H54 (cell line): ENCODE data around the gene PVALEF.

Experiments
- DNase-seq: peaks from one replicate; pipeline ENCODE4 v3.0.0; 2011; ENCODE audit warnings: low spot score, mixed read lengths; ENCODE audit not compliant: insufficient read length
- FAIRE-seq: peaks from 3 replicates; lab custom pipeline; 2011; peaks lifted over from hg19 to GRCh38; lab: Jason Lieb, UNC
- POLR2A ChIP-seq: IDR thresholded peaks from 2 replicates; pipeline ENCODE4 v1.6.1; 2011; ENCODE audit warnings: low read depth, mild to moderate bottlenecking, low read length

PVALEF gene

GRCh38 chr17:81191646-81192045, 26.3 kb downstream of the PVALEF start:
- FAIRE-seq: no peak
- TF ChIP-seq POLR2A: no peak
- DNase-seq: no peak

GRCh38 chr17:81192386-81193050, 27.2 kb downstream of the PVALEF start:
- no peak for TF ChIP-seq POLR2A
- DNase-seq (no peak), FAIRE-seq (no peak)

DNA sequence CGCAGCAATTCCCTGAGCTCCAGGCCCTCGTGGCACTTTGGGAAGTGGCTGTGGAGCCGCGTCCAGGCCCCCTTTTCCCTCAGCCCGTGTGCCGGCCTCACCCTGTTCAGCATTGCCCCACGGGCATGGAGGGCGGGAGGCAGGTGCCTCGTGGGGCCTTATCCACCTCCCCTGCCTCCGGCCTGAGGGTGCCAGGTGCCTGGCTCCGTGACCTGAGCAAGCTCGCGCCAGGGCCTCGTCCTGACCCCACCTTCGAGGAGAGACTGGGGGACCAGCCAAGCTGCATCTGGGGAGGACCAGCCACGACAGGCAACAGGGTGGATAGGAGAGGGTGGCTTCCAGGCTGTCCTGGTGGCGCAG, 27.7 kb downstream of the PVALEF start:
- no peak for TF ChIP-seq POLR2A
- DNase-seq (no peak), FAIRE-seq (no peak)

DNA sequence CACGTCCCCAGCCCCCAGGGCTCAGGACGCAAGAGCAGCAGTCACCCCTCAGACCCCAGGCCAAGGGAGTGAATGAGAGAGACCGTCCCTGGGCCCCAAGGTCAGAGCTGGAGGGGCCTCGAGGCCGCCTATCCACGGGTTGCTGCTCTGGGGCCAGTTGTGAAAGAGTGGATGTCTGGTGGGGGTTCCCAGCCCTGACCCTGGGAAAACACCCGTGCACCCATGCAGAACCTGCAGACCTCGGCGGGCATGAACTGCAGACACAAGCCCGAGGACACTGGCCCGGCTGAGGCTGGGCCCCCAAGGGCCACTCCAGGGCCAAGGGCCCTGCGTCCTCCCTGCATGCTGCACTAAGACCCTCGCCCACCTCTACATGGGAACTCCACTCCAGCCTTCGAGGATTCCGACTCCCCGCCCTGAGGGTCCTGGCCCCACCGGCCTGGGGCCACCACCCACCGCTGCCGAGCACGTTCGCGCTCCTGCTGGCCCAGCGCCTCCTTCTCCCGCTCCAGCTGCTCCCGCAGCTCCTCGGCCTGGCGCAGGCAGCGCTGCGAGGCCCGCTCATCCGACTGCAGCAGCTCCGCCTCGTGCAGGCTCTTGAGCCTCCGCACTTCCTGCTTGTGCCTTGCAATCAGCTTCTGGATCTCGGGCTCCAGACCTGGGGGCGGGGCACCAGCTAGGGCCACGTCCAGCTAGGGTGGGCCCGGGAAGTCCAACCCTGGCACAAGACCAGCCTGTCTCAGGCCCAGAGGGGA, 28.3 kb downstream of the PVALEF start:
- DNase-seq (no peak), FAIRE-seq (no peak)
- no peak for TF ChIP-seq POLR2A

- FAIRE-seq (no peak), DNase-seq (no peak)
- no peak for TF ChIP-seq POLR2A
Measured at GRCh38 chr17:81194225-81194760, 29.0 kb downstream of the PVALEF start.

- no peak for FAIRE-seq
- DNase-seq: no peak
- TF ChIP-seq POLR2A: no peak
Measured at GRCh38 chr17:81194941-81195901, 29.9 kb downstream of the PVALEF start.

DNA sequence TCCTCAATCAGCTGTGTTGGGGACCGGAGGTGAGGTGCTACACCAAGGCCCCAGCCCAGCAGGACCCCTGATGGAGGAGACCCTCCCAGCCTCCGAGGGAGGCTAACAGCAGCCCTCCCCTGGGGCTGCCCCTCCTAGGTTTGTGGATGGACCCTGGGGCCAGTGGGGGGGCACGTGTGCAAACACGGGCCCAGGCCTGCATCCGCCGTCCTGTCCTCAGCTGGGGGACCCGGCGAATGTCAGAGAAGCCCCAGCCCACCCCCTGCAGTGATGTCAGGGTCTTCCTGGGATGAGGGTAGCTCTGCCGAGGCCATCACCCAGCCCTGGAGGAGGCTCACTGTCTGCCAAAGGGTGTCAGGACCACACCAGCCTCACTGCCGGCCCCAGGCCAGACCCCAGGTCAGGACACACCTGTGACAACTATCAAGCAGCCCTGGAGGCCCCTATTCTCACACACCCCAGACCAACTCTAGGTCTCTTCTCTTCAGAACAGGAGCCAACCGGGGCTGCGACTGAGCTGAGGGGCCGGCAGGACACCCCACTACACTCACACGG, 30.7 kb downstream of the PVALEF start:
- DNase-seq (no peak), FAIRE-seq (no peak)
- TF ChIP-seq POLR2A: no peak

DNA sequence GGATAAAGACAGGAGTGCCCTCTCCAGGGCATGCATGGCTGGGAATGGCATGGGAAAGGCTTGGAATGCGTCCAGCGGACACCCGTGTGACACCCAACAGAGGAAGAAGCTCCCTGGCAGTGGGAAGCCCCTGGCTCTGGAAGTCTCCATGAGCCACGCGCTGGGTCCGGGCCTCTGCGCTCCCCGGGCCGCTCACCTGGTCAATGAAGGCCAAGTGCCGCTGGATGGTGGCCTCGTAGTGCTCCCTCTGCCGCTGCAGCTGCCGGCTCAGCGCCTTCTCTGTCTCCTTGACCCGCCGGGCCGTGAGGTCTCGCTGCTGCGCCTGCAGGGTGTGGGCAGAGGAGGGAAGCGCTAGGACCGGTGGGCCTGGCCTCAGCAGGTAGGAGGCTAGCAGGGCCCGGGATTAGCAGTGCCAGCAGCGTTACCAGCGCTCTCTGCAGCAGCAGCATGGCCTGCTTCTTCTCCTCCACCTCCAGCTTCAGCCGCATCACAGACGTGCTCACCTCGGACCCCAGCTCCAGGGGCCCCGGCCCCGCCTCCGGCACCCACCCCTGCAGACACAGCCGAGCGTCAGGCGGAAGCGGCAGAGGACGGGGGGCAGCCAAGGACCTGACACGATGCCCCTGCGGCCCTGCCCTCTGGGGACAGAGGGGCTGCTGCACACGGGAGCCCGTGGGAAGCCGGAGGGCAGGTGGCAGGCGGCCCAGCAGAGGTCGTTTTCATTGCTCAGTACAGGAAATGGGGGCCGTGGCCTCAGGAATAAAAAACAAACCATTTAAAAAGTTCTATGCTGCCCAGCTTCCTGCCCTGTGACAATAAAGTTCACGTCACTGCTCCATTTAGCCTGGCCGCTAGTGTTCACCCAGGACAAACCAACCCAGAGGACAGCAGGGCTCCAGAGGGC, 31.4 kb downstream of the PVALEF start:
- DNase-seq (no peak), FAIRE-seq (no peak)
- TF ChIP-seq POLR2A: no peak

DNA sequence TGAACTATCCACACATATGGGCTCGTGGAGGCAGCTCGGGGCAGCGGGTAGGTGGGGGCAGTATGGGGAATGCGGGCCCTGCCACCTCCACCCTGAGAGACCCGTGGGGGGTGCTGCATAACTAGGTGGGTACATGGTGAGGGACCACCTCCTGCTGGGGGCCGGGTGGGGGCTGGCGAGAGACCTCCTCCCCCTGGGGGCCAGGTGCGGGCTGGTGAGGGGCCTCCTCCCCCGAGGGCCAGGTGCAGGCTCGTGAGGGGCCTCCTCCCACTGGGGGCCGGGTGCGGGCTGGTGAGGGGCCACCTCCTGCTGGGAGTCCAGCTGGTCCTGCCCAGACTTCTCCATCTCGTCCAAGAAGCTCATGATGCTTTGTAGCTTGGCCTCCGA, 32.1 kb downstream of the PVALEF start:
- DNase-seq (no peak), FAIRE-seq (no peak)
- no peak for TF ChIP-seq POLR2A

GRCh38 chr17:81197831-81198490, 32.7 kb downstream of the PVALEF start:
- DNase-seq (no peak), FAIRE-seq (no peak)
- no peak for TF ChIP-seq POLR2A

GRCh38 chr17:81198826-81199481, 33.6 kb downstream of the PVALEF start:
- no peak for TF ChIP-seq POLR2A
- FAIRE-seq (no peak), DNase-seq (no peak)

DNA sequence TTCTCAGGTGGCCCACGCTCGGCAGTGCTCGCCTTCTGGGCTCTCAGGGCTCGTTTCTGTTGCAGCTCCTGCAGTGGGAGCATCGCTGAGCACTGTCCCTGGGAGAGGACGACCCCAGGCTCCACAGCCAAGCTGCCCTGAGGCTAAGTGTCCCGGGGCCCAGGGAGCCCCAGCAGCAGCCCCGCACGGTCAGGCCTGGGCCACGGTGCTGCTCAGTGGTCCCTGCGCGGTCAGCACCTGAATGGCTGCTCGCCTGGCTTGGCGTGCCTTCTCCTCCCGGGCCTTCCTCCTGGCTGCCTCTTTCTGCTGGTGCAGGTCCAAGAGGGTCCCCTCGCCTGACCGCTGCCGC, 34.1 kb downstream of the PVALEF start:
- no peak for FAIRE-seq
- DNase-seq: no peak
- TF ChIP-seq POLR2A: no peak
